GM18909 (cell line): ENCODE results near the gene HMGA1.
A peak's percentile ranks its signal among the peaks of the same experiment; 100 is the strongest.

Experiments
- ATAC-seq: cut with Tn5 transposase; IDR thresholded peaks from one replicate; pipeline ENCODE4 v1.9.1; 2021; ENCODE audit warnings: mild to moderate bottlenecking; ENCODE audit not compliant: unreplicated experiment, poor library complexity

Gene HMGA1, protein sequence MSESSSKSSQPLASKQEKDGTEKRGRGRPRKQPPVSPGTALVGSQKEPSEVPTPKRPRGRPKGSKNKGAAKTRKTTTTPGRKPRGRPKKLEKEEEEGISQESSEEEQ

GRCh38 chr6:34236443-34237315 lies at the start of gene HMGA1:
HMGA1 (plus strand) TSS chr6:34236873; CDS start chr6:34240781, 3,908 bp downstream.
- peak; percentile 67 for ATAC-seq

- no peak for ATAC-seq
Measured at GRCh38 chr6:34189806-34190503, 46.7 kb upstream of the HMGA1 start.

GRCh38 chr6:34190504-34191122 lies 46.1 kb upstream of the HMGA1 start:
- no peak for ATAC-seq

- ATAC-seq: no peak
Measured at GRCh38 chr6:34194772-34195171, 41.9 kb upstream of the HMGA1 start.

DNA sequence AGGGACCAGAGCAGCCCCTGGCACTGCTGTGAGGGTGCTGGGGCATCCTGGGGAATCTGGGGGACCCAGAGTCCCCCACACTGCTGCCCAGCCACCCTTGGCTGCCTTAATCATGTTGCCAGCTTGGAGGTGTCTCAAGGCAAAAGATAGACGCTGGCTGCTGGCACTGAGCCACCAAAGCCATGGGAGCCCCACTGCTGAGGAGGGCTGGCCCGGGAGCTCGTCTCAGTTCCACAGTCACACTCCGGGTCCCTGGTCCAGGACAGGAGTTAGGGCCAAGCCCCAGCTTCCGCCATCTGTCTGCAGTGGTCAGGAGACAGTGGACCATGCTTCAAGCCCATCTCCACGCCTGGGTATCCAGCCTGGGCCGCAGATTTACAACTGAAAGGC lies 41.0 kb upstream of the HMGA1 start:
- no peak for ATAC-seq

DNA sequence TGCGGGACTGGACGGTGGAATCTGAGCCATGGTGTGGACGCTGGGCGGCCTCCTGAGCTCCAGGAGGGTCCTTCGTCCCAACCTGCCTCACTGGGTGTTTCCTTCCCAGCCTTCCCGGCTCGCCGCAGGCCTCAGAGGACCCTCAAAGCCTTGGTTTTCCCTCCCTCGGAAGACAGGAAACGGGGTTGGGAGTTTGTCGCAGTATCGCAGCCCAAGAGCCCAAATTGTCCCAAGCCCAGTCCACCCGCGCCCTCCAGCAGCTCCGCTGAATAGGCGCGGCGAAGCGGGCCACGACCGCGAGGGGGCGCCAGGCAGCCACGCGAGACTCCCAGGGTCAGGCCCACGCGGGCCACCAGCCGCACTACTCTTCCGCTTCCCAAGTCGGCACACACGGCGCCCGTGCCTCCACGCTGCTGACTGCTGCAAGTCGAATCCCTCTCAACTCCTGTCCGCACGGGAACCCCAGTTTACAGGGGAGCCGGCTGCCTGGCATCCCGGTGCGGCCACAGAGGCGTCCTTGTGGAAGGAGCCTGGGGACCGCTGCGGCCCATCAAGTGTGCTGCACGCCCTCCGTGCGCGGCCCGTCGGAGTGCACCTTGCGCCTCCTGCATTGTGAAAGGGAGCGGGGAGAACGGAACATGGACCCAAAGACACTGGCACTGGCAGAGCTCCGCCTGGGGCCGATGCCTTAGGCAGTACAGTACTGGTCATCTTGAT lies 40.4 kb upstream of the HMGA1 start:
- peak; percentile 52 for ATAC-seq

GRCh38 chr6:34196833-34197195 lies 39.9 kb upstream of the HMGA1 start:
- no peak for ATAC-seq

DNA sequence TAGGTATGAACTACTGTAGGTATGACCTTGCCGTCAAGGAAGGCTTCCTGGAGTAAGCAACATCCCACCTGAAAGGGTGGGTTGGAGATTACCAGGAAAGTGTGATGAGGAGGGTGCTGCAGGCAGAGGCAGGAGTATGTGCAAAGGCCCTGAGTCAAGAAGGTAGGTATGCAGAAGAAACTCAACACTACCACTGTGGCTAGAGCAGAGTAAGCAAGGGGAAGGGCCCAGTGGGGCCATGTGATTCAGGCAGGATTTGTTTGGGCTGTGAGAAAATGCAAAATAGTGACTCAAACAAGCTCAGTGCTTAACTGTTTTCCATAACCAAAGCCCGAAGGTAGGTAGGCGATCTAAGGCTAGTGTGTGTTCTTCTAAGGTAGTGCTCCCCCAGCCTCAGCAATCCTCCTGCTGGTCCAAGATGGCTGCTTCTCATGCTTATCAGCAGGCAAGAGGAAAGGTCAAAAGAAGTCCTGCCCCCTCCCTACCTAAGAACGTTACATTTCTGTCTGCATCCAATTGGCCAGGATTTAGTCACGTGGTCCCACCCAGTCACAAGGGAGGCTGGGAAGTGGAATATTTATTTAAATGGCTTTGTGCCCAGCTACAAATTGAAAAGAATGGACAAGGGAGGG lies 36.2 kb upstream of the HMGA1 start:
- no peak for ATAC-seq

GRCh38 chr6:34201455-34202107 lies 35.1 kb upstream of the HMGA1 start:
- no peak for ATAC-seq

DNA sequence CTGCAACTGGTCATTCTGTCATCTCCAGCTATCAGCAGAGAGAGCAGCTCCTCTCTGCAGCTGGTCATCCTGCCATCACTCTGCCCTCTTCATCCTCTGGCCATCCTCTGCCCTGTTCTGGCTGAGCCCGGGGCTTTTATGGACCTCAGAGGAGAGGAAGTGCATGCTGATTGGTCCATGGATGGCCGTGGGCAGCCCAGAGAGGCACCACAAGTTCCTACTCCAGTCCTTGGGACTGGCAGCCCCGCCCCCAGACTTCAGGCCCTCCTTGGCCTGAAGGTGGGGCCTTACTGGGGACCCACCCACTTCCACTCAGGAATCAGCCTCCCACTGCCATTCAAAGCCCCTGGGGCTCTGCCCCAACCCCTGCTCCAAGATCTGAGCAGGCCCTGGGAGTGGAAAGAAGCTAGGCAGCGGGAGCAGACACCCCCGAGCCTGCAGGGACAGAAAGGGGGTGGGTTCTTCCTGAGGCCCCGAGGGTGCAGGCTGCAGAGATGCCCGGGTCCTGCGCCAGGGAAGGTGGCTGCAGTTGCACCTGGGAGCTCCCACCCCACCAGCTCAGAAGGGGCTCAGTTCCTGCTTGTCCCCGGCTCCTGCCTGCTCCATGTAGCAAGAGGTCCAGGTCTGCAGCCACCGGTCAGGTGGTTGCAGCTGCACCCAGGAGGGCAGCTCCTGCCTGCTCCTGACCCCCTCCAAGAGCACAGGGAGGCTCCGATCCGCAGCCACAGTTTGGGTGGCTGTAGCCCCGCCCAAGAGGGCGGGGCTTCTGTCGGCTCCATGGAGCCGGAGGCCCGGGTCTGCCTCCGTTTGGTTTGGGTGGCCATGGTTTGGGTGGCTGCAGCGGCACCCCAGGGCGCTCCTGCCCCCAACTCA lies 34.1 kb upstream of the HMGA1 start:
- no peak for ATAC-seq

DNA sequence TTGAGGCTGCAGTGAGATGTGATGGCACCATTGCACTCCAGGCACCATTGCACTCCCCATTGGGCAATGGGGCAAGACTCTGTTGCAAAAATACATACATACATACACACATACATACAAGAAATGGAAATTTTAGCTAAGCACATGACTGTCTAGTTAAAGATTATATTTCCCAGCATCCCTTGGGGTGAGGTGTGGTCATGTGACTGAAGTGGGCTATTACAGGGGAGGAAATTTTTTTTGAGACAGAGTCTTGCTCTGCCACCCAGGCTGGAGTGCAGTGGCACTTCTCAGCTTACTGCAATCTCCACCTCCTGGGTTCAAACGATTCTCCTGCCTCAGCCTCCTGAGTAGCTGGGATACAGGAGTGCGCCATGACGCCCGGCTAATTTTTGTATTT lies 32.0 kb upstream of the HMGA1 start:
- ATAC-seq: no peak

DNA sequence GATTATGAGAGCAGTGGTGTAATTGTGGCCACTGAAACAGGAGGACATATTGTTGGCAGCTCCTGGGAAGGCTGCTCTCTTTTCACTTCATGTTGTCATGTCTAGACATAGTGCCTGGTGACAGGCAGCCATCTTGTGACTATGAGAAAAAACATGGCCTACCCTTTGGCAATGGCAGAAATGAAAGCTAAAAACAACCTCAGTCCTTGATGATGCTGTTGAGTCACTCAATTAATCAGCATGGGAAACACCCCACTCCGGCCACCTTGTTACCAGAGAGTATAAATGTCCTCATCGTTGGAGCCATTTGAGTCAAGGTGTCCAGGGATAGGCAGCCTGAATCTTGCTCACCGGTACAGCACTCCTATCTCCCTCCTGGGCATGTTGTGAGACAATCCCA lies 31.2 kb upstream of the HMGA1 start:
- ATAC-seq: no peak

GRCh38 chr6:34205916-34206315 lies 30.8 kb upstream of the HMGA1 start:
- no peak for ATAC-seq

GRCh38 chr6:34206726-34207125 lies 29.9 kb upstream of the HMGA1 start:
- no peak for ATAC-seq

DNA sequence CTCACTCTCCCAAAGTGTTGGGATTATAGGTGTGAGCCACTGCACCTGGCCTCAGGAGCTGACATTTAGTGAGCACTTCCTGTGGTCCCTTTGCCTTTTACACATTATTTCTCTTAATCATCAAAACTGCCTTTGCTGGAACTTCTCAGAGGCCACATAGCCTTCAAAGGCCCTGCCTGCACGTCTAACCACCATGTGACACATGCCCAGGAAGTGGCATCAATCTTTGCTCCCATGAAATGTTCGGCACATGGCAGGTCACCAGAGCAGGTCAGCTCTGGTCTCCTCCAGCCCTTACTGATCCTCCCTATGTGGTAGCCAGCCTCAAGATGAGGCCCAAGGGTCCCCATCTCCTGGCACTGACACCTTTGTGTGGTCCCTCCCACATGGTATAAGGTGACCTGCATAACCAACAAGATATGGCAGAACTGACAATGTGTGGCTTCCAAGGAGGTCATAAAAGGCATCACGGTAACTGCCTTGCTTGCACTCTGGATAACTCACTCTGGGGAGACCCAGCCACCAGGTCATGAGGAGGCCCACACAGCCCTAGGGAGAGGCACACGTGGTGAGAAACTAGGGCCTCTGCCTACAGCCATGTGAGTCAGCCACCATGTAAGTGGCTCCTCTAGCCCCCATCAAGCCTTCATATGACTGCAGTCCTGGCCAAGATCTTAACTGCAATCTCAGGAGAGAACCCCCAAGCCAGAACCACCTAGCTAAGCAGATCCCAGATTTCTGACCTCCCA lies 28.8 kb upstream of the HMGA1 start:
- no peak for ATAC-seq

DNA sequence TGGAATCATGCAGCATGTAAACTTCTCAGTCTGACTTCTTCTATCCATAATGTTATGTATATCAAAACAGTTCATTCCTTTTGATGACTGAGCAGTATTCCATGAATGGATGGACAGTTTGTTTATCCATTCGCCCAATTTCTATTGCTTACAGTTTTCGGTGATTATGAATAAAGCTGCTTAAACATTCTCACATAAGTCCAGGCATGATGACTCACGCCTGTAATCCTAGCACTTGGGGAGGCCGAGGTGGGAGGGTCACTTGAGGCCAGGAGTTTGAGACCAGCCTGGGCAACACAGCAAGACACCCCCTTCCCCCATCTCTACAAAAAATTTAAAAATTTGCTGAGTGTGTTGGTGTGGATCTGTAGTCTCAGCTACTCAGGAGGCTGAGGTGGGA lies 22.9 kb upstream of the HMGA1 start:
- no peak for ATAC-seq

- ATAC-seq: no peak
Measured at GRCh38 chr6:34218691-34219090, 18.0 kb upstream of the HMGA1 start.

DNA sequence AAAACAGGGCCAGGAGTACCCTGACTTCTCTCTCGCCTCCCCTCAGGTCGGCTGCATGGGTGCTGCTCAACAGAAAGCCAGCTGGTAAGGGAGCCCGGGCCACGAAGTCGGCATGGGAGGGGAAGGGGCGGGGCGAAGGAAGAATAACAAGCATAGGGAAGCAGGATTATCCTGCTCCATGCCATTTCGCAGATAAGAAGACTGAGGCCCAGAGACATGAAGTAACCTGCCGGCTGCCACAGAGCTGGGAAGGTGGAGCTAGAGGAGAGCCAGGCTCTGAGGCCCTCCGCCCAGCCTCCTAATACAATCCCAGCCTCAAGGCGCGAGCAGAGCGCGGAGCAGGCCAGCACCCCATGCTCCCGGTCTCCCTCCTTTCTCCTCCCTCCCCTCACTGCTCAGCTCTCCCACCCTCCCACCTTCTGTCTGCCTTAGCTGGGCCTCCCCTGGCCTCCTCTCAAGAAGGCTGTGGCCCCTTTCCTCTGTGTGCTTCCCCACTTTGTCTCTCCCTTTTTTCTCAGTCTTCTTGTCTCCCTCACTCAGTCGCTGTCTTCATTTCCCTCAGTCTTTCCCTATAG lies 13.2 kb upstream of the HMGA1 start:
- peak; percentile 25 for ATAC-seq
